ENCODE measurements around the gene UBQLN1. TPM values are rescaled to one million over a fixed set of nuclear protein-coding genes. Genes with fewer than 3 reads are reported as not detected.

Gene UBQLN1
- total RNA-seq, 1 donor from 2014 or later, result 69.8 TPM

DNA sequence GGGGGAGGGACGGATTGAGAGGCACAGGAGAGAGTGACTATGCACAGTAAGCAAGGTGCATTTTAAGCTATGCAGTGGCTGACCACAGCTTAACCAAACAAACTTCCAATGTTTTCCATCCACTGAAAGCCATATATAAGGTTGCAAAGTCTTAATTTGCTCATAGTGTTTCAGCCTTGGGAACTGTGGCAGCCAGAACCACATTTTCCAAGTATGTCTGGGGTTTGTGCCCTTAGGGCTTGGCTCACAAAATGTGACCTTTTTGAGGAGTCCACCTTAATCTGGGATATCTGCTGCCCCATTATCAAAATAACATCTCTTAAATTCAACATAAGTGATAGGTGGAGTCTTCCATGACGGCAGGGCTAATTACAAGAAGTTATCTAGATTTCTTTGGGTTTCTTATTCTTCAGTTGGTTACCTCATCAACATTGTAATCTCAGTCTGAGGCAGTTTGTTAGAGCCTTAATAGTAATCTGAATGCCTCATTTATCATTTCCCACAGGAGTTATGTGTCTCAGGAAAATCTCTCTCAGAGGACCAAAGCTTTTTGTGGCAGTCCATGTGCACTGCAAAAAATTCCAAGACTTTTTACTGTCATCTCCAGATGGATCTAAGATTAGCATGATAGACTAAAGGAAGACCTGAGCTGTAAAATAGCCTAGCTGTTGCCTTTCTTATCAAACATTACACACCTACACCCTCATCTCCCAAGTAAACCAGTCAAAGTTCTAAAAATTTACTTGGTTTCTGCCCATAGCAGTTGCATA is 15.2 kb upstream of the UBQLN1 start:
- TF ChIP-seq, protein P1, sequence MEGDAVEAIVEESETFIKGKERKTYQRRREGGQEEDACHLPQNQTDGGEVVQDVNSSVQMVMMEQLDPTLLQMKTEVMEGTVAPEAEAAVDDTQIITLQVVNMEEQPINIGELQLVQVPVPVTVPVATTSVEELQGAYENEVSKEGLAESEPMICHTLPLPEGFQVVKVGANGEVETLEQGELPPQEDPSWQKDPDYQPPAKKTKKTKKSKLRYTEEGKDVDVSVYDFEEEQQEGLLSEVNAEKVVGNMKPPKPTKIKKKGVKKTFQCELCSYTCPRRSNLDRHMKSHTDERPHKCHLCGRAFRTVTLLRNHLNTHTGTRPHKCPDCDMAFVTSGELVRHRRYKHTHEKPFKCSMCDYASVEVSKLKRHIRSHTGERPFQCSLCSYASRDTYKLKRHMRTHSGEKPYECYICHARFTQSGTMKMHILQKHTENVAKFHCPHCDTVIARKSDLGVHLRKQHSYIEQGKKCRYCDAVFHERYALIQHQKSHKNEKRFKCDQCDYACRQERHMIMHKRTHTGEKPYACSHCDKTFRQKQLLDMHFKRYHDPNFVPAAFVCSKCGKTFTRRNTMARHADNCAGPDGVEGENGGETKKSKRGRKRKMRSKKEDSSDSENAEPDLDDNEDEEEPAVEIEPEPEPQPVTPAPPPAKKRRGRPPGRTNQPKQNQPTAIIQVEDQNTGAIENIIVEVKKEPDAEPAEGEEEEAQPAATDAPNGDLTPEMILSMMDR (conservative IDR thresholded peaks at IDR 0.05; ENCODE audit: low read depth, low read length), result no peak
- no peak overlapping the region for H3K4me3 ChIP-seq (ENCODE audit: low read depth, low read length)
- DNase-seq (ENCODE audit: low read depth), result no peak

DNA sequence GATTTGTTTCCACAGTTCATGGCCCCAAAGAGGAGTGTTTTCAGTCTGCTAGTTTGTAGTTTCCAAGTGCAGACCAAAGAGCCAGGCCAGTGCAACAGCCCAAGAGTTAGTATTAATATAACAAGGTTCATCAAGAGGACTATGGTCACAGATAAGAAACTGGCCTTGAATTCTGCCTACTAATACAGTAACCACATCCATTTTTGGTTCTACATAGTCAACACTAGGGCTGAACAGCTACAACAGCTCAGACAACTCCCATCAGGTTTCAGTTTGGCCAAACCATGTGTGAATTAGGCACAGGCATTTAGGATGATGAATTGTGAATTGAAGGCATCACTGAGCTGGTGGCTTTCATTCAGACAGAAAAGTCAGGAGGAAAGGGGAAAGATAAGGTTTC is 13.8 kb upstream of the UBQLN1 start:
- no peak overlapping the region for H3K4me3 ChIP-seq (ENCODE audit: low read depth, low read length)
- DNase-seq (ENCODE audit: low read depth), result no peak
- TF ChIP-seq, protein P1 (conservative IDR thresholded peaks at IDR 0.05; ENCODE audit: low read depth, low read length), result no peak

DNA sequence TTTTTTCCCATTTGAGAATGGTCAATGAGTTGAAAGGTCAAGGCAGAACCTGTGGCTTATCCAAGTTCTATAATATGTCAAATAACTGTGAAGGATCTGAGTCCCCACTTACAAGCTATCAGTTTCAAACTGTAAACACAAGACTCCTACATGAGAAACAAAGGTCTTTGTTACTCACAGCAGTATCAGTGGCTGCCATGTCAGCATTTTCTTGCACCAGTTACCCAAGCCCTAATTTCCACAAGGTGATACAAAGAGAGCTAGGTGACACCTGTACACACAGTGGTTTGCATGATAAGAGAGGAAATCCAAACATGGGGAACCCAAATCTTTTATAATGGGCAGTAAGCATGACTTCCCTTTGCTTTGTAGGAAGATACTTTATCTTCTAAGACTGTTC is 8.0 kb upstream of the UBQLN1 start:
- TF ChIP-seq, protein P1 (conservative IDR thresholded peaks at IDR 0.05; ENCODE audit: low read depth, low read length), result no peak
- no peak overlapping the region for H3K4me3 ChIP-seq (ENCODE audit: low read depth, low read length)
- DNase-seq (ENCODE audit: low read depth), result no peak

DNA sequence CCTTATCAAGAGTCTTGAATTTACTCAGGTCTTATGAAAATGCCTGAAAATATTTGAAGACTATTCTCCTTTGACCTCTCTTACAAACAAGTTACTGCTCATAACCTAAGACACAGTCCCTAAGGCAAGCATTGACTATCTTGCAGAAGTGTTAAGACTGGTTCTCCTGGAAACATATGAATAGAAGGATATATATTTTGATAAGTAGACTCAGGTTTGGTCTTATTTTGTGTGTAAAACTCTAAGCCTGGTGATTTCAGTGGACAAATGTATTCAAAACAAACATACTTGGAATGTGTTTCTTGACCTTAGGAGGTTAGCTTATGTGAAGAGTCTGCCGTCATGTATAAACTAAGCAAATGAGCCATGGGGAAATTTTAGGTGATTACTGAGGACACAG is 7.5 kb upstream of the UBQLN1 start:
- TF ChIP-seq, protein P1 (conservative IDR thresholded peaks at IDR 0.05; ENCODE audit: low read depth, low read length), result no peak
- no peak for DNase-seq (ENCODE audit: low read depth)

DNA sequence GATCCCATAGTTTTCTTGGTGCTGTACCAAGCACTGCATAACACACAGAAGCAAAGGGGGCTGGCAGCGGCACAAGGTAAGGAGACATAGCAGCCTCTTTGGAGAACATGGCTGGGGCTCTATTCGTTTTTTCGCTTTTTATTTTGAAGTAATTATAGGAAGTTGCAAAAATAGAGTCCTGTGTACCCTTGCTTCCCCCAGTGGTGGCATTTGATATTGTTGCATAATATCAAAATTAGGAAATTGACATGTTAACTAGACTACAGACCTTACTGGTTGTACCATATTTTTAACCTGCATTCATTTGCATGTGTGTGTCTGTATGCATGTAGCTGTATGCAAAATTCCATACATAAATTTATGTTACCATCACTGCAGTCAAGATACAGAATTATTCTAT is 6.6 kb upstream of the UBQLN1 start:
- TF ChIP-seq, protein P1 (conservative IDR thresholded peaks at IDR 0.05; ENCODE audit: low read depth, low read length), result peak; percentile 41
- no peak for DNase-seq (ENCODE audit: low read depth)
- no peak overlapping the region for H3K4me3 ChIP-seq (ENCODE audit: low read depth, low read length)

More for the DNA sequence above, 7.5 kb upstream of the UBQLN1 start:
- H3K4me3 ChIP-seq (ENCODE audit: low read depth, low read length), result no peak overlapping the region

DNA sequence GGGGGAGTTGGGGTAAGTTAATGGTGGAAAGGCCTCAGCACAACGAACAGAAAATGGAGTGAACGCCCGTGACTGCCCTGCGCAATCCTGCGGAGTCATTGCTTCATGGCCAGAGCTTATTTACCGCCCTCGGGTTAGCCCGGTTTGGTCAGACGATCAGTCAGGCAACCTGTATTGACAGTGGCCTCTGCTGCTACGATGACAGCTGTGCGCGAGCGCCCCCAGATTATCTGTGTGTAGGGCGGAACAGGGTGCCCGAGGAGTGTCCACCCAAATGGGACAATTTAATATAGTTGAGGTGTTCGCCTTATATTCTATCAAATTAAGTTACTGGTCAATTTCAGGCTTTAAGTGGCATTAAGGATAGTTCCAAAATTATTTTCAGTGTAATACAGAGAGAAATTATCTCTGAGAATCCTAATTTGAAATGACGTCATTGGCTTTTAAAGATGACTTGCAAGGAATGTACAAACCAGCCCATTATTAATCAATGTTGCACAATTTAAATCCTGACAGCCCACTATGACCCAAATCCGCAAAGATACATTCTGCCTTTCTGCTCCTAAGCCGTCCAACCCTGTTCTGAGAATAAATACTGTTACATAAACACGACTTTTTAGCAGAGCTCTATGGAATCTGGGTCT is 879 bp upstream of the UBQLN1 start:
- TF ChIP-seq, protein P1 (conservative IDR thresholded peaks at IDR 0.05; ENCODE audit: low read depth, low read length), result peak; percentile 31
- H3K4me3 ChIP-seq (ENCODE audit: low read depth, low read length), result peak overlapping the region; percentile 94
- DNase-seq (ENCODE audit: low read depth), result peak; percentile 31

DNA sequence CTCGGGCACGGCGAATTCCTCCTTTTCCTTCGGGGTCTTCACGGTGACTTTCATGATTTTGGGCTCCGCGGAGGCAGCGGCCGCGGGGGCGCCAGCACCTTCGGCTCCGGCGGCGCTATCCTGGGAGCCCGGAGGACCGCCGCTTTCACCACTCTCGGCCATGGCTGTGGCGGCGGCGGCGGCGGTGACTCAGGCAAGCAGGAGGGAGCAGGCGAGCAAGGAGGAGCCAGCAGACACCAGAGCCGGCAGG is 315 bp downstream of the UBQLN1 start:
- no peak for DNase-seq (ENCODE audit: low read depth)
- H3K4me3 ChIP-seq (ENCODE audit: low read depth, low read length), result peak overlapping the region; percentile 94
- TF ChIP-seq, protein P1 (conservative IDR thresholded peaks at IDR 0.05; ENCODE audit: low read depth, low read length), result no peak

All from epithelial cell of proximal tubule (primary cell).